Fibroblast of lung (primary cell): ENCODE measurements around the gene OTOS.

ENCODE experiments used
- EZH2 ChIP-seq: IDR thresholded peaks from 2 replicates; pipeline ENCODE4 v1.5.1; 2012; ENCODE audit warnings: low read length, control low read depth, mild to moderate bottlenecking; ENCODE audit errors: missing control alignments
- TF ChIP-seq, protein P1 (sequence below), 2 donors: IDR thresholded peaks in 1 of 2; conservative IDR thresholded peaks in 1 of 2; 1 replicate in 1 of 2; 2 replicates in 1 of 2; pipeline ENCODE4 v1.5.1; 2011 to 2012; ENCODE audit warnings: low read length in 2 of 2, control low read depth in 1 of 2, inconsistent platforms in 1 of 2, low read depth in 1 of 2, mild to moderate bottlenecking in 1 of 2

DNA sequence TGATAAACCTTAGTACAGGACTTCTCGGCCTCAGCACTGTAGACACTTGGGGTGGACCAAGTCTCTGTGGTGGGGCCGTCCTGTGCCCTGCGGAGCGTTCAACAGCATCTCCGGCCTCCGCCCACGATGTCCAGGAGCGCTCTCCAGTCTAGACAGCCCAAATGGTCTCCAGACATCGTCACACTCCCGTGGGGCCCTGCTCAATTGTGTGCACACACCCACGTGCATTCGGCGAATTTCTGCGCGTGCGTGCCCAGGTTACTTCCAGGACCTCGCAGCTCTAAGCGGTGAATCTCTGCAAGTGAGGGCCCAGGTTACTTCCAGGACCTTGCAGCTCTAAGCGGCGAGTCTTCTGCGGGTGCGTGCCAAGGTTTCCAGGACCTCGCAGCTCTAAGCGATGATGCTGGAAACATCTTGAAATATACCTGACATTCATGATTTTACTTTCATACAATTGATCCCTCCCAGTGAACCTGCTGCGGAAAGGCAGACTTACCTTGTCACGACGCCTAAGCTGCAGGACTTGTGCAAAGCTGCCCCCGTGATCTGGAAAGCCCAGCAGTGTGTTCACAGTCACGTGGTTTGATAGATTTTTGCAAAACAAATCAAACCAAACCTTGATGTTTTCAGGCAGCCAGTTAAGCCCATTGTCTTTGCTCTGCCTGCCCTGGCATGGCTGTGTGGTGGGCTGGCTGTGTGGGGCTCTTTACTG, 16.1 kb upstream of the OTOS start:
- TF ChIP-seq, protein P1, sequence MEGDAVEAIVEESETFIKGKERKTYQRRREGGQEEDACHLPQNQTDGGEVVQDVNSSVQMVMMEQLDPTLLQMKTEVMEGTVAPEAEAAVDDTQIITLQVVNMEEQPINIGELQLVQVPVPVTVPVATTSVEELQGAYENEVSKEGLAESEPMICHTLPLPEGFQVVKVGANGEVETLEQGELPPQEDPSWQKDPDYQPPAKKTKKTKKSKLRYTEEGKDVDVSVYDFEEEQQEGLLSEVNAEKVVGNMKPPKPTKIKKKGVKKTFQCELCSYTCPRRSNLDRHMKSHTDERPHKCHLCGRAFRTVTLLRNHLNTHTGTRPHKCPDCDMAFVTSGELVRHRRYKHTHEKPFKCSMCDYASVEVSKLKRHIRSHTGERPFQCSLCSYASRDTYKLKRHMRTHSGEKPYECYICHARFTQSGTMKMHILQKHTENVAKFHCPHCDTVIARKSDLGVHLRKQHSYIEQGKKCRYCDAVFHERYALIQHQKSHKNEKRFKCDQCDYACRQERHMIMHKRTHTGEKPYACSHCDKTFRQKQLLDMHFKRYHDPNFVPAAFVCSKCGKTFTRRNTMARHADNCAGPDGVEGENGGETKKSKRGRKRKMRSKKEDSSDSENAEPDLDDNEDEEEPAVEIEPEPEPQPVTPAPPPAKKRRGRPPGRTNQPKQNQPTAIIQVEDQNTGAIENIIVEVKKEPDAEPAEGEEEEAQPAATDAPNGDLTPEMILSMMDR (conservative IDR thresholded peaks at IDR 0.05 in 1 of 2, IDR thresholded peaks at IDR 0.05 in 1 of 2; ENCODE audit: low read depth in 1 of 2, low read length in 2 of 2) = no peak
- no peak for TF ChIP-seq EZH2
